Testis (tissue), 3 donors: ENCODE results near the gene SMAD9. TPM values are rescaled to one million over a fixed set of nuclear protein-coding genes. Genes with fewer than 3 reads are reported as not detected.

ENCODE experiments used
- DNase-seq: peaks from one replicate; pipeline ENCODE4 v3.0.0-alpha.2; 2019
- H3K27ac ChIP-seq, 2 donors: fragments of 200-600 bp; sonication (generic); one replicate each; pipeline ENCODE4 v1.5.1; 2019
- H3K27me3 ChIP-seq: fragments of 200-600 bp; sonication (generic); one replicate; pipeline ENCODE4 v1.5.1; 2019
- H3K36me3 ChIP-seq: fragments of 200-600 bp; sonication (generic); one replicate; pipeline ENCODE4 v1.5.1; 2017; ENCODE audit warnings: low read depth; ENCODE audit errors: missing control alignments
- H3K4me1 ChIP-seq: fragments of 200-600 bp; sonication (generic); one replicate; pipeline ENCODE4 v1.5.1; 2019
- H3K4me3 ChIP-seq, 2 donors: fragments of 200-600 bp; sonication (generic); one replicate each; pipeline ENCODE4 v1.5.1; 2017 to 2019
- H3K9me3 ChIP-seq: fragments of 200-600 bp; sonication (generic); one replicate; pipeline ENCODE4 v1.5.1; 2017
- POLR2A ChIP-seq: fragments of 450-650 bp; IDR thresholded peaks from one replicate; pipeline ENCODE4 v1.6.1; 2017; ENCODE audit warnings: antibody characterized with exemption, mild to moderate bottlenecking, moderate library complexity
- WGBS, 2 donors: methylation state at CpG; one replicate each; pipeline ENCODE4 v1.1.5; 2018; 5-methylcytosine and 5-hydroxymethylcytosine counted together
- intact Hi-C: fragments of 100-400 bp; cut with DNase I; formaldehyde crosslinking; loops from one replicate; pipeline ENCODE4 v1.15.1; 2023; ENCODE audit warnings: low total_unique reads
- polyA plus RNA-seq: library from polyadenylated mRNA; stranded (reverse); fragments of 350-450 nt; fragmentation: Illumina TruSeq; extraction: RNeasy Lipid Tissue Mini Kit (QIAGEN cat#74804); gene quantifications from one replicate; pipeline ENCODE4 v1.2.3, GENCODE V29; 2014; ENCODE audit warnings: low read depth, low replicate concordance; ENCODE audit not compliant: insufficient read depth
- total RNA-seq, 2 donors: library from RNA; depleted of rRNA; stranded (reverse); fragments of >200 nt; gene quantifications; one replicate each; pipeline ENCODE4 v1.2.3, GENCODE V29; 2016
- TF ChIP-seq, protein P1 (sequence below), 3 experiments: fragments of 450-650 bp in 2 of 3; fragments of 200-600 bp in 1 of 3; sonication (generic) in 1 of 3; IDR thresholded peaks; one replicate each; pipeline ENCODE4 v1.5.1; 2016 to 2019; ENCODE audit warnings: antibody characterized with exemption in 3 of 3, mild to moderate bottlenecking in 2 of 3, moderate library complexity in 1 of 3

Gene SMAD9
- total and polyA plus RNA-seq, 3 donors from 2014 or later: 4.2 to 11.3 (median 10.9) TPM

DNA sequence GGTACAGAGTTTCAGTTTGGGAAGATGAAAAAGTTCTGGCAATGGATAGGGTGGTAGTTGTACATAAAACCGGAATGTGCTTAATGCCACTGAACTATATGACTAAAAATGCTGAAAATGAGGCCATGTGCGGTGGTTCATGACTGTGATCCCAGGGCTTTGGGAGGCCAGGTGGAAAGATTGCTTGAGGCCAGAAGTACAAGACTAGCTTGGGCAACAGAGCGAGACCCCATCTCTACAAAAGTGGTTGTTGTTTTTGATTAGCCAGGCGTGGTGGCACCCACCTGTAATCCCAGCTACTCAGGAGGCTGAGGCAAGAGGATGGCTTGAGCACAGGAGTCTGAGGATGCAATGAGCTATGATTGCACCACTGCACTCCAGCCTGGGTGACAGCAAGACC is 12.8 kb downstream of the SMAD9 start:
- no peaks in the 10 kb centered on the region for H3K36me3 ChIP-seq
- DNase-seq: no peak
- intact Hi-C loops: no loop called here
- H3K27ac ChIP-seq: no peak overlapping the region
- H3K27me3 ChIP-seq: no peaks in the 10 kb centered on the region
- H3K9me3 ChIP-seq: no peaks in the 10 kb centered on the region
- no peak overlapping the region for H3K4me3 ChIP-seq
- WGBS, 2 donors: 92 to 93% methylated on average over 4 of the region's 4 CpGs
- no peaks in the 10 kb centered on the region for H3K4me1 ChIP-seq
- no peak for TF ChIP-seq POLR2A
- TF ChIP-seq, protein P1, sequence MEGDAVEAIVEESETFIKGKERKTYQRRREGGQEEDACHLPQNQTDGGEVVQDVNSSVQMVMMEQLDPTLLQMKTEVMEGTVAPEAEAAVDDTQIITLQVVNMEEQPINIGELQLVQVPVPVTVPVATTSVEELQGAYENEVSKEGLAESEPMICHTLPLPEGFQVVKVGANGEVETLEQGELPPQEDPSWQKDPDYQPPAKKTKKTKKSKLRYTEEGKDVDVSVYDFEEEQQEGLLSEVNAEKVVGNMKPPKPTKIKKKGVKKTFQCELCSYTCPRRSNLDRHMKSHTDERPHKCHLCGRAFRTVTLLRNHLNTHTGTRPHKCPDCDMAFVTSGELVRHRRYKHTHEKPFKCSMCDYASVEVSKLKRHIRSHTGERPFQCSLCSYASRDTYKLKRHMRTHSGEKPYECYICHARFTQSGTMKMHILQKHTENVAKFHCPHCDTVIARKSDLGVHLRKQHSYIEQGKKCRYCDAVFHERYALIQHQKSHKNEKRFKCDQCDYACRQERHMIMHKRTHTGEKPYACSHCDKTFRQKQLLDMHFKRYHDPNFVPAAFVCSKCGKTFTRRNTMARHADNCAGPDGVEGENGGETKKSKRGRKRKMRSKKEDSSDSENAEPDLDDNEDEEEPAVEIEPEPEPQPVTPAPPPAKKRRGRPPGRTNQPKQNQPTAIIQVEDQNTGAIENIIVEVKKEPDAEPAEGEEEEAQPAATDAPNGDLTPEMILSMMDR (IDR thresholded peaks at IDR 0.05): no peak

DNA sequence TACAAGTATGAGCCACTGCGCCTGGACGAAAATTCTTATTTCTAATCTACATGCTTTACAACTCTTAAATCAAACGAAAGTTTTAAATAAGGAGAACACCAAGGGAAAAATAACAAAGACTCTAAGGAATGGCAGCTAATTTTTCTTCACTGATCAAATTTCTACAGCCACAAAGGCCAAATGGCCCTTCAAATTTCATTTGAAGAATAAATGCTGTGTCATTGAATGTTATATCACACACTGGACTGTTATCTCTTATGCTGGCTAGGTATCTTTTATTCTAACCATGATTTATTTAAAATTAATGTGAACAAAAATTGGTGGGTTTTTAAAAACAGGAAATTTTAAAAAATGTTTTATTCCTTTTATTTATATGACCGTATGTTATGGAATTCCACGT is 14.1 kb downstream of the SMAD9 start:
- TF ChIP-seq, protein P1 (IDR thresholded peaks at IDR 0.05): no peak
- no peak for TF ChIP-seq POLR2A
- H3K4me3 ChIP-seq: no peak overlapping the region
- intact Hi-C loops: no loop called here
- no peaks in the 10 kb centered on the region for H3K4me1 ChIP-seq
- no peak for DNase-seq
- 92 to 93% methylated on average over 5 of the region's 5 CpGs for WGBS, 2 donors
- no peaks in the 10 kb centered on the region for H3K9me3 ChIP-seq
- H3K27ac ChIP-seq: no peak overlapping the region
- H3K36me3 ChIP-seq: no peaks in the 10 kb centered on the region
- no peaks in the 10 kb centered on the region for H3K27me3 ChIP-seq

DNA sequence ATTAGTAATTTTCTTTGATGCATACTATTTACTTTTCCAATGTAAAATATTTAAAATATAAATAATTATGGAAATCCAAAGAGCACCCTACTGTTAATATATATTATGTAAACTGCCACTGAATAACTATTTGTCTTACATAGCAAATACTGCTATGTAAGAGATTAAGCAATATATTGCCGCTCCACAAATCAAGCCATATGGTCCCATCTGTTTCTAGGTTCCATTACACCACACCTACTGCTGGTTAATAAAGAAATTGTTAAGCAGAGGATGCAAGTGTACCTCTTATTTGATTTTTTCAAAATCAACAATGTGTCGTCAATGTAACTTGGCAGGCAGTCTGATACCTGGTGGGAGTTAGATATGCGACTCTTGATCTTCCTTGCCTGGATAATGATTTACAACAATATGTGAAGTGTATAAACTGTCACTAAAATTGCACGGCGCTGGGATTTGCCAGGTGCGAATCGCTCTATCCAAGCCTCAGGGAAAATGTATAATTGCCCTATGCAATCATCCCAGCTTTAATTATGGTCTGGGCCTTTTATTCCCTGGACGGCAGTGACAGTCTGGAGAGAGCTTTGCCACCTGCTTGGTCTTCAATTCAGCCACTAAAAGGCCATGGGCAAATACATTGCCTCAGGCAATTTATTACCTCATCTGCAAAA is 16.0 kb downstream of the SMAD9 start:
- 84 to 91% methylated on average over 8 of the region's 8 CpGs for WGBS, 2 donors
- DNase-seq: no peak
- no peak for TF ChIP-seq POLR2A
- TF ChIP-seq, protein P1 (IDR thresholded peaks at IDR 0.05): no peak

DNA sequence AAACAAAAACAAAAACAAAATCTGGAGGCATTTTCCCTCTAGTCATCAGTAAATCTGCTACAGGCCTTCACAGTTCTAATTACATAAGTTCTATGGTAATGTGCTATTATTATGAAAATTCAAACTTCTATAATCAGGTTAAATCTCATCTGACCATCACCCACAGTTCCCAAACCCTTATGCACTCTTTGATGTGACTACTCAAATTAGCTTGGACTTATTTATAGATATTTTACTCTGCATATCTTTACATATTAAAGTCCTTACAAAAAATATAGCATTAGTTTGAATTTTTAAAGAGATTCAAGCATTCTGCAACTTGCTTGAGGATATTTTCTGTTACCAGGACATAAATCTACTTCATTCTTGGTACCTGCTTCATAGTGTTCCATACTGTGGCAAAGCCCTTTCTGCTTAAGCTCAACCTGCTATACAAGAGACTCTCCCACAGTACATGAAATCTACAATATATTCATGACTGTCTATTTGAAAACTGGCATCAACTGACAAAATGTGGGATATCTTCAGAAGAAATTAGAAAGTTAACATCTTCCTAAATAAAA is 22.9 kb downstream of the SMAD9 start:
- Histone ChIP-seq H3K4me1 (no peaks in the 10 kb centered on the region), H3K36me3 (no peaks in the 10 kb centered on the region), H3K27me3 (no peaks in the 10 kb centered on the region), H3K27ac (no peak overlapping the region), H3K9me3 (no peaks in the 10 kb centered on the region), H3K4me3 (no peak overlapping the region)
- no peak for DNase-seq
- intact Hi-C loops: no loop called here
- no peak for TF ChIP-seq POLR2A
- TF ChIP-seq, protein P1 (IDR thresholded peaks at IDR 0.05): no peak

More for the DNA sequence above, 16.0 kb downstream of the SMAD9 start:
- Histone ChIP-seq H3K9me3 (no peaks in the 10 kb centered on the region), H3K27ac (no peak overlapping the region), H3K27me3 (no peaks in the 10 kb centered on the region), H3K36me3 (no peaks in the 10 kb centered on the region), H3K4me1 (no peaks in the 10 kb centered on the region), H3K4me3 (no peak overlapping the region)
- intact Hi-C loops: no loop called here

DNA sequence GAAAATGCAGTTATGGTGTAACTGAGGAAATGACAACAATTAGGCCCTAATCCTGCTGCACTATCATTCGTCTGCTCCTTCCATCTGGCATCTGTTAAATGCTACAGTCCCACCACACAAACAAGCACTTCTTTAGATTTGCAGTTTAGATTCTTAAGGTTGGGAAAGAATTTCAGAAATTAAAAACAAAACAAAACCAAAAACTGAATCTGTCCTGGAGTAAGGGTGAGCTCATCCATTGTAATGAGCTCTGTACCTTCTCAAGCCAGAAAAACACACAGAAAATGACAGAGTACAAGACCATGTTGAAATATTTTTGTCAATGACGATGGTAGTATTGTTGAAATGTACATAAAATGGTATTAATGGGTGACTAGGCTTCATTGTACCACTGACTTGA is 28.3 kb downstream of the SMAD9 start:
- 58 to 81% methylated on average over 2 of the region's 2 CpGs for WGBS, 2 donors
- Histone ChIP-seq H3K4me3 (no peak overlapping the region), H3K4me1 (no peaks in the 10 kb centered on the region), H3K36me3 (no peaks in the 10 kb centered on the region), H3K27ac (no peak overlapping the region), H3K27me3 (no peaks in the 10 kb centered on the region), H3K9me3 (no peaks in the 10 kb centered on the region)
- intact Hi-C loops: no loop called here
- no peak for TF ChIP-seq POLR2A
- TF ChIP-seq, protein P1 (IDR thresholded peaks at IDR 0.05): no peak
- no peak for DNase-seq
